GM23248 (cell line): Measurements from ENCODE around the gene C1RL.

Experiments
- EZH2 ChIP-seq: fragments of 200-600 bp; sonication (generic); IDR thresholded peaks from 2 replicates; pipeline ENCODE4 v1.6.1; 2018; ENCODE audit warnings: antibody characterized with exemption, mild to moderate bottlenecking; ENCODE audit not compliant: insufficient read depth, poor library complexity, severe bottlenecking
- EZH2phosphoT487 ChIP-seq: fragments of 200-600 bp; sonication (generic); IDR thresholded peaks from 2 replicates; pipeline ENCODE4 v1.6.1; 2018; ENCODE audit warnings: antibody characterized with exemption, moderate library complexity, mild to moderate bottlenecking, low read depth; ENCODE audit not compliant: insufficient read depth

GRCh38 chr12:7146906-7147305 lies 37.9 kb upstream of the C1RL start:
- TF ChIP-seq EZH2 (no peak), EZH2phosphoT487 (no peak)
